OCI-LY3 (cell line): Measurements from ENCODE around the gene RALGAPB.

Experiments
- H2AFZ ChIP-seq: fragments of 200-600, 300-600 bp; shearing (Covaris generic); 2 replicates; pipeline ENCODE4 v1.6.0; 2014; ENCODE audit warnings: antibody characterized with exemption, low read depth, low read length
- H3K27ac ChIP-seq: fragments of 200-600, 300-600 bp; sonication (generic); 2 replicates; pipeline ENCODE4 v1.5.1; 2014; ENCODE audit warnings: mild to moderate bottlenecking, low read length, moderate library complexity, mixed read lengths
- H3K27me3 ChIP-seq: fragments of 200-600, 300-600 bp; sonication (generic); 2 replicates; pipeline ENCODE4 v1.6.1; 2014; ENCODE audit warnings: low read depth, low read length, mixed read lengths
- H3K36me3 ChIP-seq: fragments of 200-600, 300-600 bp; sonication (generic); replicated peaks from 2 replicates; pipeline ENCODE3; 2014; ENCODE audit warnings: low read depth, low read length, mixed read lengths
- H3K4me1 ChIP-seq: fragments of 300-600, 200-600 bp; sonication (generic); 2 replicates; pipeline ENCODE4 v1.6.1; 2014; ENCODE audit warnings: low read length, mixed read lengths
- H3K4me2 ChIP-seq: fragments of 200-600, 300-600 bp; sonication (generic); 2 replicates; pipeline ENCODE4 v1.6.1; 2014; ENCODE audit warnings: low read length, mixed read lengths
- H3K4me3 ChIP-seq: fragments of 300-600, 200-600 bp; sonication (generic); 2 replicates; pipeline ENCODE4 v1.5.1; 2014; ENCODE audit warnings: antibody characterized with exemption, mild to moderate bottlenecking, low read length, moderate library complexity
- H3K79me2 ChIP-seq: fragments of 300-600, 200-600 bp; shearing (Covaris generic); 2 replicates; pipeline ENCODE4 v1.6.1; 2014; ENCODE audit warnings: mild to moderate bottlenecking, low read length, mixed read lengths
- H3K9ac ChIP-seq: fragments of 300-600, 200-600 bp; shearing (Covaris generic); 2 replicates; pipeline ENCODE4 v1.6.0; 2014; ENCODE audit warnings: mild to moderate bottlenecking, low read length, moderate library complexity
- H3K9me3 ChIP-seq: fragments of 200-600, 300-600 bp; shearing (Covaris generic); 2 replicates; pipeline ENCODE4 v1.6.1; 2014; ENCODE audit warnings: low read length, mixed read lengths; ENCODE audit not compliant: insufficient read depth
- H4K20me1 ChIP-seq: fragments of 200-600, 300-600 bp; sonication (generic); 2 replicates; pipeline ENCODE4 v1.6.1; 2016; ENCODE audit warnings: low read length, mixed read lengths; ENCODE audit not compliant: insufficient read depth
- EZH2phosphoT487 ChIP-seq: fragments of 200-600 bp; shearing (Covaris generic); IDR thresholded peaks from 2 replicates; pipeline ENCODE4 v1.6.1; 2018; ENCODE audit warnings: antibody characterized with exemption, mixed run types, low read depth
- TF ChIP-seq, protein P1 (sequence below): fragments of 200-600, 300-600 bp; sonication (generic); IDR thresholded peaks from 2 replicates; pipeline ENCODE4 v1.5.1; 2014; ENCODE audit warnings: antibody characterized with exemption, low read length, low read depth

Gene RALGAPB

GRCh38 chr20:38520261-38520660 is 47.6 kb downstream of the RALGAPB start:
- Histone ChIP-seq H3K9ac (no peak overlapping the region), H3K9me3 (no peaks in the 10 kb centered on the region), H3K27me3 (no peaks in the 10 kb centered on the region), H3K4me3 (no peak overlapping the region), H3K27ac (no peak overlapping the region), H3K4me1 (no peaks in the 10 kb centered on the region), H3K36me3 (peaks cover 31% of the 10 kb centered on the region), H3K79me2 (no peaks in the 10 kb centered on the region), H3K4me2 (no peak overlapping the region), H4K20me1 (no peaks in the 10 kb centered on the region), H2AFZ (no peak overlapping the region)
- TF ChIP-seq, protein P1, sequence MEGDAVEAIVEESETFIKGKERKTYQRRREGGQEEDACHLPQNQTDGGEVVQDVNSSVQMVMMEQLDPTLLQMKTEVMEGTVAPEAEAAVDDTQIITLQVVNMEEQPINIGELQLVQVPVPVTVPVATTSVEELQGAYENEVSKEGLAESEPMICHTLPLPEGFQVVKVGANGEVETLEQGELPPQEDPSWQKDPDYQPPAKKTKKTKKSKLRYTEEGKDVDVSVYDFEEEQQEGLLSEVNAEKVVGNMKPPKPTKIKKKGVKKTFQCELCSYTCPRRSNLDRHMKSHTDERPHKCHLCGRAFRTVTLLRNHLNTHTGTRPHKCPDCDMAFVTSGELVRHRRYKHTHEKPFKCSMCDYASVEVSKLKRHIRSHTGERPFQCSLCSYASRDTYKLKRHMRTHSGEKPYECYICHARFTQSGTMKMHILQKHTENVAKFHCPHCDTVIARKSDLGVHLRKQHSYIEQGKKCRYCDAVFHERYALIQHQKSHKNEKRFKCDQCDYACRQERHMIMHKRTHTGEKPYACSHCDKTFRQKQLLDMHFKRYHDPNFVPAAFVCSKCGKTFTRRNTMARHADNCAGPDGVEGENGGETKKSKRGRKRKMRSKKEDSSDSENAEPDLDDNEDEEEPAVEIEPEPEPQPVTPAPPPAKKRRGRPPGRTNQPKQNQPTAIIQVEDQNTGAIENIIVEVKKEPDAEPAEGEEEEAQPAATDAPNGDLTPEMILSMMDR = no peak

- no peaks in the 10 kb centered on the region for H3K4me1 ChIP-seq
- no peak overlapping the region for H3K9ac ChIP-seq
- H3K9me3 ChIP-seq = no peaks in the 10 kb centered on the region
- no peak overlapping the region for H2AFZ ChIP-seq
- no peak overlapping the region for H3K27ac ChIP-seq
- TF ChIP-seq, protein P1 = no peak
- TF ChIP-seq EZH2phosphoT487 = no peak
- no peak overlapping the region for H3K4me2 ChIP-seq
- H3K36me3 ChIP-seq = peaks cover 33% of the 10 kb centered on the region
- H3K79me2 ChIP-seq = no peaks in the 10 kb centered on the region
- H3K4me3 ChIP-seq = no peak overlapping the region
- H4K20me1 ChIP-seq = no peaks in the 10 kb centered on the region
- no peaks in the 10 kb centered on the region for H3K27me3 ChIP-seq
Measured at GRCh38 chr20:38523697-38524096, 51.1 kb downstream of the RALGAPB start.

GRCh38 chr20:38528167-38528566 is 55.5 kb downstream of the RALGAPB start:
- H4K20me1 ChIP-seq = no peaks in the 10 kb centered on the region
- no peak overlapping the region for H3K4me3 ChIP-seq
- TF ChIP-seq EZH2phosphoT487 = no peak
- TF ChIP-seq, protein P1 = no peak
- no peaks in the 10 kb centered on the region for H3K9me3 ChIP-seq
- no peak overlapping the region for H2AFZ ChIP-seq
- H3K9ac ChIP-seq = no peak overlapping the region
- H3K36me3 ChIP-seq = peaks cover 29% of the 10 kb centered on the region
- no peak overlapping the region for H3K4me2 ChIP-seq
- H3K79me2 ChIP-seq = no peaks in the 10 kb centered on the region
- H3K27me3 ChIP-seq = no peaks in the 10 kb centered on the region
- no peaks in the 10 kb centered on the region for H3K4me1 ChIP-seq
- no peak overlapping the region for H3K27ac ChIP-seq

DNA sequence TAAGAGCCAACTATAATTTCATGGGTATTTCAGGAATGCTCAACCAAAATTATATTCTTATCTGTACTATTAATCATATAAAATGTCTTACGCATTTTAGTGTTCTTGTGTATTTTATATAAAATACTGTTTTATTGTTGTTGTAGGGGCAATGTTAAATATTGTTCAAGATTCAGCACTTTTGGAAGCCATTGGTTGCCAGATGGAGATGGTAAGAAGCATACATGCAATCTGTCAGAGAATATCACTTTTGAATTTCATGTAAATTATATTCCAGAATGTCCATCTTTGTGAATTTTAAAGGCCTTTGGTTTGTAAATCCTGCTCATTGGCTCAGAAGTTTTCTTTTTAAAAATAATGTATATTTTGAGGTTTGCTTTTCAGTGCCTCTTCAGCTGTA is 58.4 kb downstream of the RALGAPB start:
- Histone ChIP-seq H3K79me2 (no peaks in the 10 kb centered on the region), H3K9me3 (no peaks in the 10 kb centered on the region), H3K4me1 (no peaks in the 10 kb centered on the region), H4K20me1 (no peaks in the 10 kb centered on the region), H2AFZ (no peak overlapping the region), H3K36me3 (peaks cover 36% of the 10 kb centered on the region), H3K4me2 (no peak overlapping the region), H3K4me3 (no peak overlapping the region), H3K27ac (no peak overlapping the region), H3K9ac (no peak overlapping the region), H3K27me3 (no peaks in the 10 kb centered on the region)
- TF ChIP-seq, protein P1 = no peak
- TF ChIP-seq EZH2phosphoT487 = no peak
